CD4-positive, alpha-beta memory T cell (primary cell): ENCODE results near the gene THAP4. TPM values are rescaled to one million over a fixed set of nuclear protein-coding genes. Genes with fewer than 3 reads are reported as not detected.

Source experiments
- CTCF ChIA-PET: fragments of 350-600 bp; sonication (Branson Sonifier 250); formaldehyde crosslinking; loops from one replicate; lab custom pipeline; 2021; ENCODE audit warnings: inconsistent platforms; ENCODE audit not compliant: partially characterized antibody; lab: Charles Lee
- POLR2A ChIA-PET: fragments of 350-600 bp; sonication (Branson Sonifier 250); formaldehyde crosslinking; loops from one replicate; lab custom pipeline; 2021; ENCODE audit not compliant: partially characterized antibody; lab: Charles Lee
- DNase-seq, 5 donors: peaks; one replicate each; pipeline versions ENCODE4 v3.0.0 to v3.0.0-alpha.2; 2020 to 2022; ENCODE audit warnings: mixed read lengths in 1 of 5
- H3K27ac ChIP-seq: one replicate; pipeline ENCODE4 v1.7.0; 2013; ENCODE audit warnings: low read depth, low read length
- H3K27me3 ChIP-seq: 2 replicates; pipeline ENCODE4 v1.7.0; 2013; ENCODE audit warnings: mild to moderate bottlenecking, low read length, moderate library complexity; ENCODE audit not compliant: insufficient read depth
- H3K36me3 ChIP-seq: 2 replicates; pipeline ENCODE4 v1.7.0; 2013; ENCODE audit warnings: mild to moderate bottlenecking, low read length, moderate library complexity; ENCODE audit not compliant: insufficient read depth
- H3K4me1 ChIP-seq: 2 replicates; pipeline ENCODE4 v1.7.0; 2013; ENCODE audit warnings: mild to moderate bottlenecking, low read length, moderate library complexity; ENCODE audit not compliant: insufficient read depth
- H3K4me3 ChIP-seq, 2 donors: one replicate each; pipeline ENCODE4 v1.7.0; 2013; ENCODE audit warnings: low read length in 2 of 2, mild to moderate bottlenecking in 1 of 2
- H3K9me3 ChIP-seq, 2 donors: one replicate each; pipeline ENCODE4 v1.7.0; 2013; ENCODE audit warnings: low read length in 2 of 2, control low read depth in 1 of 2; ENCODE audit not compliant: control insufficient read depth in 1 of 2
- H3K27ac Mint-ChIP-seq, 7 donors: one replicate each; pipeline ENCODE4 v1.8.0; 2020 to 2021; ENCODE audit warnings: mixed read lengths in 7 of 7, mild to moderate bottlenecking in 6 of 7, inconsistent platforms in 3 of 7, moderate library complexity in 3 of 7
- H3K27me3 Mint-ChIP-seq, 2 donors: one replicate each; pipeline ENCODE4 v1.8.0; 2020 to 2021; ENCODE audit warnings: mixed read lengths in 2 of 2
- H3K36me3 Mint-ChIP-seq, 2 donors: one replicate each; pipeline ENCODE4 v1.8.0; 2020 to 2021; ENCODE audit warnings: mixed read lengths in 2 of 2, inconsistent platforms in 1 of 2, mild to moderate bottlenecking in 1 of 2
- H3K4me1 Mint-ChIP-seq, 4 donors: one replicate each; pipeline ENCODE4 v1.8.0; 2020 to 2021; ENCODE audit warnings: mixed read lengths in 4 of 4, mild to moderate bottlenecking in 1 of 4
- H3K4me3 Mint-ChIP-seq, 8 donors: one replicate each; pipeline ENCODE4 v1.8.0; 2020 to 2021; ENCODE audit warnings: mixed read lengths in 8 of 8, mild to moderate bottlenecking in 7 of 8, moderate library complexity in 6 of 8, inconsistent platforms in 3 of 8
- H3K9me3 Mint-ChIP-seq, 8 donors: one replicate each; pipeline ENCODE4 v1.8.0; 2020 to 2021; ENCODE audit warnings: mixed read lengths in 8 of 8, mild to moderate bottlenecking in 5 of 8, inconsistent platforms in 3 of 8, moderate library complexity in 1 of 8
- intact Hi-C: fragments of 100-400 bp; cut with micrococcal nuclease; formaldehyde crosslinking; loops from one replicate; pipeline ENCODE4 v1.15.1; 2023
- polyA plus RNA-seq, 2 donors: library from polyadenylated mRNA; unstranded; fragments of 300-500 nt; fragmentation: Illumina TruSeq; gene quantifications; one replicate each; pipeline ENCODE4 v1.2.3, GENCODE V29; 2021
- total RNA-seq, 2 experiments: library from RNA; stranded (reverse); gene quantifications; one replicate each; pipeline ENCODE4 v1.2.3, GENCODE V29; 2021

The THAP4 gene
- total and polyA plus RNA-seq, 4 experiments from 2014 or later = 27.8 to 42.9 (median 29.9) TPM

- Mint-ChIP-seq H3K4me1 (peaks cover 22 to 44% (median 30%) of the 10 kb centered on the region in 4 donors), H3K9me3 (no peaks in the 10 kb centered on the region), H3K27me3 (no peaks in the 10 kb centered on the region), H3K36me3 (peaks cover 7 to 10% of the 10 kb centered on the region in 2 donors), H3K27ac (peak overlapping the region; percentile 74 to 95 (median 90)), H3K4me3 (peak overlapping the region; percentile 85 to 96 (median 90))
- ChIA-PET POLR2A (interaction anchor here (0.6 to 2.0 kb wide), 10 partner anchors 8 to 1030 kb away, joined by 3 to 20 read pairs (median 3); partner anchors contain the start of genes ATG4B, D2HGDH, DTYMK and THAP4), CTCF (interaction anchor here (2.1 kb wide), 1 partner anchor 261 kb away, joined by 8 read pairs; no protein-coding TSS in a partner anchor)
- H3K27ac ChIP-seq = peak overlapping the region; percentile 55
- no peaks in the 10 kb centered on the region for H3K36me3 ChIP-seq
- DNase-seq = peak; percentile 52 to 65 (median 59)
- no peaks in the 10 kb centered on the region for H3K27me3 ChIP-seq
- H3K4me3 ChIP-seq = peak overlapping the region; percentile 54 to 67
- peaks cover 29% of the 10 kb centered on the region for H3K4me1 ChIP-seq
- H3K9me3 ChIP-seq = no peaks in the 10 kb centered on the region
- intact Hi-C loops = loop anchor here (1.0 to 5.0 kb wide), 2 partner anchors 109 to 260 kb away; partner anchors contain the start of genes FARP2 and STK25
Measured at GRCh38 chr2:241617431-241618154, 19.4 kb downstream of the THAP4 start.

GRCh38 chr2:241616168-241617125 is 20.5 kb downstream of the THAP4 start:
- Histone ChIP-seq H3K27ac (no peak overlapping the region), H3K36me3 (no peaks in the 10 kb centered on the region), H3K4me3 (peak overlapping the region in 1 of 2 donors; percentile 67), H3K27me3 (no peaks in the 10 kb centered on the region), H3K9me3 (no peaks in the 10 kb centered on the region), H3K4me1 (peaks cover 29% of the 10 kb centered on the region)
- Mint-ChIP-seq H3K27me3 (no peaks in the 10 kb centered on the region), H3K27ac (peak overlapping the region; percentile 66 to 91 (median 87)), H3K4me1 (peaks cover 24 to 42% (median 33%) of the 10 kb centered on the region in 4 donors), H3K4me3 (peak overlapping the region in 7 of 8 donors; percentile 2 to 90 (median 72)), H3K9me3 (no peaks in the 10 kb centered on the region), H3K36me3 (peaks cover 11 to 12% of the 10 kb centered on the region in 2 donors)
- POLR2A ChIA-PET = interaction anchor here (0.6 to 1.2 kb wide), 3 partner anchors 25 to 85 kb away, joined by 3 to 4 read pairs (median 4); partner anchors contain the start of genes DTYMK and ING5
- DNase-seq = no peak
- CTCF ChIA-PET = interaction anchor here (2.1 kb wide), 1 partner anchor 263 kb away, joined by 8 read pairs; no protein-coding TSS in a partner anchor
- intact Hi-C loops = loop anchor here (5.0 kb wide), 1 partner anchor 259 kb away; the partner anchor contains the start of gene FARP2

- no peak overlapping the region for H3K27ac ChIP-seq
- ChIA-PET POLR2A (interaction anchor here (1.2 kb wide), 2 partner anchors 26 to 71 kb away, joined by 4 read pairs; partner anchors contain the start of gene DTYMK), CTCF (no interaction called here)
- H3K9me3 ChIP-seq = no peaks in the 10 kb centered on the region
- peaks cover 34% of the 10 kb centered on the region for H3K4me1 ChIP-seq
- H3K36me3 Mint-ChIP-seq = peaks cover 8 to 10% of the 10 kb centered on the region in 2 donors
- H3K27me3 Mint-ChIP-seq = no peaks in the 10 kb centered on the region
- no peak for DNase-seq
- H3K4me3 Mint-ChIP-seq = peak overlapping the region in 4 of 8 donors; percentile 48 to 77 (median 70)
- intact Hi-C loops = loop anchor here (5.0 kb wide), 1 partner anchor 258 kb away; the partner anchor contains the start of gene FARP2
- H3K36me3 ChIP-seq = no peaks in the 10 kb centered on the region
- no peaks in the 10 kb centered on the region for H3K27me3 ChIP-seq
- no peaks in the 10 kb centered on the region for H3K9me3 Mint-ChIP-seq
- peak overlapping the region in 6 of 7 donors; percentile 58 to 91 (median 76) for H3K27ac Mint-ChIP-seq
- peaks cover 22 to 42% (median 29%) of the 10 kb centered on the region in 4 donors for H3K4me1 Mint-ChIP-seq
- H3K4me3 ChIP-seq = no peak overlapping the region
Measured at GRCh38 chr2:241615522-241616052, 21.4 kb downstream of the THAP4 start.

- no peak overlapping the region for H3K27ac ChIP-seq
- Mint-ChIP-seq H3K4me3 (peak overlapping the region in 2 of 8 donors; percentile 21 to 26), H3K27me3 (no peaks in the 10 kb centered on the region), H3K9me3 (no peaks in the 10 kb centered on the region), H3K36me3 (peaks cover 8 to 10% of the 10 kb centered on the region in 2 donors), H3K4me1 (peaks cover 22 to 44% (median 29%) of the 10 kb centered on the region in 4 donors), H3K27ac (peak overlapping the region in 2 of 7 donors; percentile 25 to 51)
- no peak for DNase-seq
- intact Hi-C loops = loop anchor here (5.0 kb wide), 1 partner anchor 258 kb away; the partner anchor contains the start of gene FARP2
- peaks cover 36% of the 10 kb centered on the region for H3K4me1 ChIP-seq
- CTCF ChIA-PET = no interaction called here
- no peaks in the 10 kb centered on the region for H3K36me3 ChIP-seq
- POLR2A ChIA-PET = no interaction called here
- no peaks in the 10 kb centered on the region for H3K27me3 ChIP-seq
- H3K9me3 ChIP-seq = no peaks in the 10 kb centered on the region
- no peak overlapping the region for H3K4me3 ChIP-seq
Measured at GRCh38 chr2:241615041-241615440, 21.9 kb downstream of the THAP4 start.

GRCh38 chr2:241613017-241613780 is 23.8 kb downstream of the THAP4 start:
- Histone ChIP-seq H3K27me3 (no peaks in the 10 kb centered on the region), H3K36me3 (no peaks in the 10 kb centered on the region), H3K4me1 (peaks cover 40% of the 10 kb centered on the region), H3K9me3 (no peaks in the 10 kb centered on the region), H3K4me3 (no peak overlapping the region), H3K27ac (no peak overlapping the region)
- H3K9me3 Mint-ChIP-seq = no peaks in the 10 kb centered on the region
- no peak overlapping the region for H3K4me3 Mint-ChIP-seq
- intact Hi-C loops = no loop called here
- H3K36me3 Mint-ChIP-seq = peaks cover 4 to 8% of the 10 kb centered on the region in 2 donors
- no peaks in the 10 kb centered on the region for H3K27me3 Mint-ChIP-seq
- ChIA-PET CTCF (no interaction called here), POLR2A (no interaction called here)
- H3K27ac Mint-ChIP-seq = peak overlapping the region in 2 of 7 donors; percentile 18 to 51
- no peak for DNase-seq
- peaks cover 25 to 48% (median 35%) of the 10 kb centered on the region in 4 donors for H3K4me1 Mint-ChIP-seq
